Esophagus squamous epithelium (tissue), 4 donors: ENCODE results near the gene CFAP90.

ENCODE experiments used
- CTCF ChIP-seq, 6 experiments: fragments of 450-650 bp in 4 of 6; fragments of 200-600 bp in 2 of 6; sonication (generic) in 2 of 6; IDR thresholded peaks; one replicate each; pipeline ENCODE4 v1.5.1; 2016 to 2019; ENCODE audit warnings: antibody characterized with exemption in 6 of 6, mild to moderate bottlenecking in 4 of 6, moderate library complexity in 4 of 6
- POLR2A ChIP-seq, 4 donors: fragments of 450-650 bp; IDR thresholded peaks; one replicate each; pipeline ENCODE4 v1.6.1; 2017; ENCODE audit warnings: antibody characterized with exemption in 4 of 4, mild to moderate bottlenecking in 4 of 4, moderate library complexity in 3 of 4

- no peak for TF ChIP-seq CTCF (IDR thresholded peaks at IDR 0.05)
- TF ChIP-seq POLR2A (IDR thresholded peaks at IDR 0.05), result no peak
Observed at GRCh38 chr5:7873216-7873615, 22.3 kb upstream of the CFAP90 start.
